Upper lobe of left lung (tissue), 4 donors: ENCODE measurements around the gene TP53I11.

Source experiments
- EP300 ChIP-seq, 4 donors: sonication (generic); formaldehyde crosslinking; IDR thresholded peaks; one replicate each; pipeline ENCODE4 v1.5.1; 2017; ENCODE audit warnings: antibody characterized with exemption in 4 of 4, control low read depth in 2 of 4
- POLR2AphosphoS5 ChIP-seq, 2 donors: sonication (generic); formaldehyde crosslinking; IDR thresholded peaks; one replicate each; pipeline ENCODE4 v1.5.1; 2017; ENCODE audit warnings: antibody characterized with exemption in 2 of 2
- TF ChIP-seq, protein P1 (sequence below), 6 experiments: fragments of 450-650 bp in 4 of 6; fragments of 200-600 bp in 2 of 6; sonication (generic) in 2 of 6; IDR thresholded peaks; one replicate each; pipeline ENCODE4 v1.5.1; 2016 to 2019; ENCODE audit warnings: antibody characterized with exemption in 6 of 6

DNA sequence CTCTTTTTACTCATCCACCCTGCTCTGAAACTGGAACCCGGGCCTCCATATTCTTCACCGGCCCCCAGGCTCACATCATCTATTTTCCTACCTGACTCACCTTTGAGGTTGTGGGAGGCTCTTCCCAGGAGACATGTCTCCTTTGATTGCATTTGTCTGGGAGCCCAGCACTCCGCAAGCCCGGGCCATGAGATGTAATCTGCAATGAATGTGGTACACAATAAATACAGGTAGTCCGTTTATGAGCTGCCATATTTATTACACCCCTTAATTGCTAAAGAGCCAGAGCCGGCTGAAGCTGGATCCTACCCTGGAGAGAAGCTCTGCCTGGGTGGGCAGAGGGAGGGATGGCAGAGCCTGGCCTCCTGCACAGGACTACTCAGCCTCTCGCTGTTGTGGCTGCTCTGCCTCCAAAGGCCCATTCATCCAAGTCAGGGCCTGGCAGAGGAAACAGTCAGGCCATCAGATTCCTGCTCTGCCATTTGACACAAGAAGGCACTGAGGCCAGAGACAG is 49.5 kb downstream of the TP53I11 start:
- TF ChIP-seq EP300 (IDR thresholded peaks at IDR 0.05) = no peak
- no peak for TF ChIP-seq POLR2AphosphoS5 (IDR thresholded peaks at IDR 0.05)
- TF ChIP-seq, protein P1, sequence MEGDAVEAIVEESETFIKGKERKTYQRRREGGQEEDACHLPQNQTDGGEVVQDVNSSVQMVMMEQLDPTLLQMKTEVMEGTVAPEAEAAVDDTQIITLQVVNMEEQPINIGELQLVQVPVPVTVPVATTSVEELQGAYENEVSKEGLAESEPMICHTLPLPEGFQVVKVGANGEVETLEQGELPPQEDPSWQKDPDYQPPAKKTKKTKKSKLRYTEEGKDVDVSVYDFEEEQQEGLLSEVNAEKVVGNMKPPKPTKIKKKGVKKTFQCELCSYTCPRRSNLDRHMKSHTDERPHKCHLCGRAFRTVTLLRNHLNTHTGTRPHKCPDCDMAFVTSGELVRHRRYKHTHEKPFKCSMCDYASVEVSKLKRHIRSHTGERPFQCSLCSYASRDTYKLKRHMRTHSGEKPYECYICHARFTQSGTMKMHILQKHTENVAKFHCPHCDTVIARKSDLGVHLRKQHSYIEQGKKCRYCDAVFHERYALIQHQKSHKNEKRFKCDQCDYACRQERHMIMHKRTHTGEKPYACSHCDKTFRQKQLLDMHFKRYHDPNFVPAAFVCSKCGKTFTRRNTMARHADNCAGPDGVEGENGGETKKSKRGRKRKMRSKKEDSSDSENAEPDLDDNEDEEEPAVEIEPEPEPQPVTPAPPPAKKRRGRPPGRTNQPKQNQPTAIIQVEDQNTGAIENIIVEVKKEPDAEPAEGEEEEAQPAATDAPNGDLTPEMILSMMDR (IDR thresholded peaks at IDR 0.05) = no peak
